Aorta (tissue), 5 donors: ENCODE results near the gene OR51I1. TPM values are rescaled to one million over a fixed set of nuclear protein-coding genes. Genes with fewer than 3 reads are reported as not detected.

Source experiments
- ATAC-seq: fragments of 200-7000 bp; cut with Tn5 transposase; one replicate; pipeline ENCODE4 v1.9.1; 2022; ENCODE audit warnings: moderate library complexity; ENCODE audit not compliant: low FRiP score
- DNase-seq, 2 donors: peaks; one replicate each; pipeline ENCODE4 v3.0.0-alpha.2; 2020
- H3K27ac ChIP-seq, 2 donors: one replicate each; pipeline ENCODE4 v1.5.1; 2013; ENCODE audit warnings: low read length in 2 of 2, mild to moderate bottlenecking in 2 of 2, moderate library complexity in 2 of 2, control low read depth in 1 of 2, inconsistent platforms in 1 of 2, low read depth in 1 of 2
- H3K27me3 ChIP-seq, 2 donors: one replicate each; pipeline ENCODE4 v1.6.1; 2013; ENCODE audit warnings: control low read depth in 1 of 2, low read length in 1 of 2, mild to moderate bottlenecking in 1 of 2, moderate library complexity in 1 of 2; ENCODE audit not compliant: insufficient read depth in 2 of 2, control insufficient read depth in 1 of 2
- H3K36me3 ChIP-seq, 2 donors: one replicate each; pipeline ENCODE4 v1.6.1; 2013; ENCODE audit warnings: control low read depth in 1 of 2, low read length in 1 of 2, mild to moderate bottlenecking in 1 of 2; ENCODE audit not compliant: insufficient read depth in 2 of 2, control insufficient read depth in 1 of 2
- H3K4me1 ChIP-seq, 2 donors: one replicate each; pipeline ENCODE4 v1.6.1; 2013; ENCODE audit warnings: low read length in 2 of 2, control low read depth in 1 of 2, mild to moderate bottlenecking in 1 of 2, moderate library complexity in 1 of 2; ENCODE audit not compliant: insufficient read depth in 2 of 2, control insufficient read depth in 1 of 2
- H3K4me3 ChIP-seq, 2 donors: one replicate each; pipeline ENCODE4 v1.5.1; 2013; ENCODE audit warnings: low read length in 2 of 2, control low read depth in 1 of 2, mild to moderate bottlenecking in 1 of 2
- H3K9me3 ChIP-seq: one replicate; pipeline ENCODE4 v1.6.1; 2013; ENCODE audit warnings: mild to moderate bottlenecking, low read length; ENCODE audit not compliant: control insufficient read depth
- WGBS, 2 donors: extraction: QIAGEN DNeasy Blood & Tissue Kit; methylation state at CpG; one replicate each; pipeline ENCODE4 v1.1.7; 2013; 5-methylcytosine and 5-hydroxymethylcytosine counted together
- intact Hi-C, 2 donors: fragments of 100-400 bp; cut with DNase I; formaldehyde crosslinking; loops; one replicate each; pipeline versions ENCODE4 v1.14.2 to v1.15.0; 2022
- polyA plus RNA-seq, 2 donors: library from polyadenylated mRNA; stranded (reverse); fragments of 200-250 nt; gene quantifications; one replicate each; pipeline ENCODE4 v1.2.3, GENCODE V29; 2013
- total RNA-seq, 2 donors: library from RNA; stranded (reverse); fragmentation: NEBNext Ultra II Directional; extraction: Animal tissue kit (Norgen Biotek cat#: 25700); gene quantifications; one replicate each; pipeline ENCODE4 v1.2.1, GENCODE V29; 2021
- donor health status: healthy with polysubstance abuse.
- donor health status: Bipolar disorder and iron deficiency.
- donor health status: DM: no; HTN: no; CAD: no.
- donor health status: DM: no; HTN: no; CAD: no.
- donor health status: DM: yes; HTN: yes; CAD: no.

OR51I1 gene
- total and polyA plus RNA-seq, 4 donors: 0.42 to 0.49 TPM; not detected in 2

GRCh38 chr11:5467527-5467926 is 26.2 kb upstream of the OR51I1 start:
- no peaks in the 10 kb centered on the region for H3K27me3 ChIP-seq
- H3K4me3 ChIP-seq: no peak overlapping the region
- no peak overlapping the region for H3K27ac ChIP-seq
- ATAC-seq (no peak), DNase-seq (no peak)
- intact Hi-C loops: no loop called here
- no peaks in the 10 kb centered on the region for H3K9me3 ChIP-seq
- WGBS, 2 donors: 10 to 16% methylated on average over 2 of the region's 2 CpGs
- no peaks in the 10 kb centered on the region for H3K4me1 ChIP-seq
- H3K36me3 ChIP-seq: no peaks in the 10 kb centered on the region

DNA sequence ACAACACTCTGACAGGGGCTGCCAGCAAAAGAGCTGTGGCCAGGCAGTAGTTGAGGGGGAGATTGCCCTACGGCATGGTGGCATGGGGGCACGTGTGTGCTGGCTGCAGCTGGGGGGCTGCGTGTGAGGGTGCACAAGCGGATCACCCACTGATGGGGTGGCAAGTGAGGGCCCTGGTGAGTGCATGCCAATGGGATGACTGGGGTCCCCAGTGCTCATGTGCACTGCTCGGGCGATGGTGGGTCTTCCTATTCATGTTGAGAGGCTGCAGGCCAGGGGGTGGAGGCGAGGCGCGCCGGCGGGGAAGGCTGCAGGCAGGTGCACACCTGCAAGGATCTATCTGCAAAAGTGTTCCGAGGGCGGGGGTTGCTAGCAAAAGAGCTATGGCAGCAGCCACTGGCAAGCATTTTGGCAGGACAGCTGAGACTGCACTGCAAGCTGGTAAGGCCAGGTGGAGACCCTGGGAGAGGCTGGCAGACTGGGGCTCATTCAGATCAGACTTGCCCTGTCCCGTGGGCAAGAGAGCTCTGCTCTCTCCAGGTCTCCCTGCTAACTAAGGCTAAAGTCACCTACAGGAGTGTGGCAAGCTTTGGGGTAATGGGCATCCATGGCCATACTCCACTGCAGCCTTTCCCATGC is 19.8 kb upstream of the OR51I1 start:
- no peaks in the 10 kb centered on the region for H3K36me3 ChIP-seq
- no peaks in the 10 kb centered on the region for H3K27me3 ChIP-seq
- ATAC-seq: peak; percentile 50
- H3K9me3 ChIP-seq: peaks cover 4% of the 10 kb centered on the region
- no peak overlapping the region for H3K4me3 ChIP-seq
- no peak overlapping the region for H3K27ac ChIP-seq
- H3K4me1 ChIP-seq: no peaks in the 10 kb centered on the region
- intact Hi-C loops: no loop called here
- WGBS, 2 donors: 90 to 95% methylated on average over 14 of the region's 14 CpGs
- peak in 1 of 2 donors; percentile 63 for DNase-seq

DNA sequence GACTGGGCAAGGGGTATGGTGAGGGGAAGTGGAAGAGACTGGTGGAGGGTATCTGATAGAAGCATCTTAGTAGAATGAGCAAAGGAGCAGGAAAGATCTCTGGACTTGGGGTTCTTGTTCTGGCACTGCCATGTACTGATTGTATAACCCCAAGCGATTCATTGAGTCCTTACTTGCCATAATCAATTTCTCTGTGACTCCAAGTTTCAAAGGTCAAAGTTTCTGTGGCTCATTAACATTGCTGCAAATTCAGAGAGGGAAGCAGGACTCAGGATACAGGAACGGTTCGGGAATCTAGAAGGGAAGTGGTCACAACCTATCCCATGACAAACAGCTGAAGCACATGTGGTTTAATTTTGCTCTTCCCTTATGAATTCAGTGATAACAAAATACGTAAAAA is 8.1 kb upstream of the OR51I1 start:
- 87% methylated on average over 4 of the region's 4 CpGs for WGBS, 2 donors
- no peak overlapping the region for H3K4me3 ChIP-seq
- intact Hi-C loops: no loop called here
- H3K9me3 ChIP-seq: no peaks in the 10 kb centered on the region
- DNase-seq: no peak
- no peaks in the 10 kb centered on the region for H3K36me3 ChIP-seq
- no peaks in the 10 kb centered on the region for H3K27me3 ChIP-seq
- no peak for ATAC-seq
- no peaks in the 10 kb centered on the region for H3K4me1 ChIP-seq
- H3K27ac ChIP-seq: no peak overlapping the region

DNA sequence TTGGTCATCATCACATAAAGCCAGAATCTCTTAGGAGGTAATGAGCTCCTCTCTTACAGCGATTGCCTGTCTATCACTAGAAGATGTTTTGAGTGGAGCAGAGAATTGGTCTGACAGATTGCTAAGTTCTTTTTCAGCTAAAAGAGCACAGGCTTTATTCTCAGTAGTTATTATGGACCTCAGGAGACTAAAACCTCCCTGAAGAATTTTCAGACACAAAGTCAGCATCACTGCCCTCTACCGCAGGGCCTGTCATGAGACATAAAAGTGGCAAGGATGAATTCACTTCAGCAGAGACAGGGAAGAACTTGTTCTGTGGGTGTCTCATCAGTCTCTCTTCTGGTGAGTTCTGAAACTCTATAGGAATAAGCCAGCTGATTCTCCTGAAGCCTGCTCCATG is 7.7 kb upstream of the OR51I1 start, which contains the start of gene OR51I2:
OR51I2 (plus strand) TSS at position 301 of the 400 bp plus-strand sequence. CDS start 4,166 bp downstream, outside the sequence.
- 88 to 92% methylated on average over 2 of the region's 2 CpGs for WGBS, 2 donors
- intact Hi-C loops: no loop called here
- ATAC-seq: no peak
- no peaks in the 10 kb centered on the region for H3K36me3 ChIP-seq
- no peaks in the 10 kb centered on the region for H3K27me3 ChIP-seq
- H3K4me3 ChIP-seq: no peak within 1 kb of the TSS
- H3K4me1 ChIP-seq: no peaks in the 10 kb centered on the region
- H3K27ac ChIP-seq: no peak within 1 kb of the TSS
- no peak for DNase-seq
- no peaks in the 10 kb centered on the region for H3K9me3 ChIP-seq

DNA sequence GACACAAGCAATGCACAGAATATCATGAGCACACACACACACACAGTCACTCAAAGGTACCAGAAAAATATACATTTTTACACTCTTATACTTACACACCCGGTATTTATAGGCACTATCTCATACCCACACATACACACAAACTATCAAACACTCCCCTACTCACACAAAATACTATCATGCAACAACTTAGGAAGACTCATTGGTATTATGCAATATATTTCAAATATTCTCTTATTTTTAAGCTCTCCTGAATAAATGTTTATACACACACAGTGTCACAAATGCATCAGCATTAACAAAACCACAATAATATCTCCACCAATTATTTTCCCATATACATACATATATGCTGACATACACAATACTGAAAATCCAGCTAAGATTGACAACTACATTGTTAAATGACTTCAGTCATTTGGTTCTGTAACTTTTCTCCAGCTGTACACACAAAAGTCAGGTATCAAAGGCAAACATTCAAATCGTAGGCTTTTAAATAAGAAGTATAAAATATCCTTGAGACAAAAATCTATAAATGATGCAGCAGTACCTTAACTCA is 2.6 kb upstream of the OR51I1 start:
- Histone ChIP-seq H3K4me1 (no peaks in the 10 kb centered on the region), H3K4me3 (no peak overlapping the region), H3K9me3 (no peaks in the 10 kb centered on the region), H3K27ac (no peak overlapping the region), H3K27me3 (peaks cover 0 to 2% of the 10 kb centered on the region in 2 donors), H3K36me3 (no peaks in the 10 kb centered on the region)
- intact Hi-C loops: no loop called here
- WGBS, 2 donors: 30 to 57% methylated on average over 2 of the region's 2 CpGs
- no peak for ATAC-seq
- no peak for DNase-seq

- WGBS, 2 donors: 38 to 65% methylated on average over 3 of the region's 3 CpGs
- H3K27me3 ChIP-seq: no peaks in the 10 kb centered on the region
- H3K27ac ChIP-seq: no peak overlapping the region
- intact Hi-C loops: no loop called here
- H3K4me1 ChIP-seq: no peaks in the 10 kb centered on the region
- H3K9me3 ChIP-seq: no peaks in the 10 kb centered on the region
- H3K36me3 ChIP-seq: no peaks in the 10 kb centered on the region
- DNase-seq: no peak
- H3K4me3 ChIP-seq: no peak overlapping the region
- ATAC-seq: no peak
Observed at GRCh38 chr11:5423131-5423530, 18.2 kb downstream of the OR51I1 start.

- Histone ChIP-seq H3K9me3 (no peaks in the 10 kb centered on the region), H3K36me3 (no peaks in the 10 kb centered on the region), H3K27me3 (no peaks in the 10 kb centered on the region), H3K4me1 (no peaks in the 10 kb centered on the region), H3K27ac (no peak within 1 kb of the TSS), H3K4me3 (no peak within 1 kb of the TSS)
- 82 to 84% methylated on average over 1 of the region's 1 CpG for WGBS, 2 donors
- ATAC-seq: no peak
- DNase-seq: no peak
- intact Hi-C loops: no loop called here
Observed at GRCh38 chr11:5421811-5422210, 19.5 kb downstream of the OR51I1 start, which contains the start of gene OR51Q1. TSS of gene OR51Q1 (plus strand) at chr11:5422111. CDS start at chr11:5422201, 90 bp downstream.

- intact Hi-C loops: no loop called here
- no peak overlapping the region for H3K4me3 ChIP-seq
- WGBS, 2 donors: 60 to 64% methylated on average over 5 of the region's 5 CpGs
- ATAC-seq: no peak
- H3K36me3 ChIP-seq: no peaks in the 10 kb centered on the region
- H3K4me1 ChIP-seq: no peaks in the 10 kb centered on the region
- DNase-seq: no peak
- no peaks in the 10 kb centered on the region for H3K27me3 ChIP-seq
- no peak overlapping the region for H3K27ac ChIP-seq
- no peaks in the 10 kb centered on the region for H3K9me3 ChIP-seq
Observed at GRCh38 chr11:5420993-5421392, 20.3 kb downstream of the OR51I1 start.

GRCh38 chr11:5405173-5405572 is 36.1 kb downstream of the OR51I1 start:
- DNase-seq (no peak), ATAC-seq (no peak)
- Histone ChIP-seq H3K4me3 (no peak overlapping the region), H3K4me1 (no peaks in the 10 kb centered on the region), H3K36me3 (no peaks in the 10 kb centered on the region), H3K27ac (no peak overlapping the region), H3K27me3 (no peaks in the 10 kb centered on the region), H3K9me3 (no peaks in the 10 kb centered on the region)
- intact Hi-C loops: no loop called here
